Measurements from ENCODE around the gene ZNF410. TPM values are rescaled to one million over a fixed set of nuclear protein-coding genes. Genes with fewer than 3 reads are reported as not detected.

Gene ZNF410
- total RNA-seq, 4 donors from 2014 or later = 48.8 to 57.3 (median 51.2) TPM

- H3K9me3 ChIP-seq = no peaks in the 10 kb centered on the region
- DNase-seq = no peak
- H3K4me3 ChIP-seq (replicated peaks in 1 of 3) = no peak overlapping the region
- 97 to 98% methylated on average over 4 of the region's 4 CpGs for WGBS, 2 donors
- H3K4me1 ChIP-seq = no peaks in the 10 kb centered on the region
- TF ChIP-seq POLR2A (IDR thresholded peaks at IDR 0.05) = no peak
- intact Hi-C loops (cut with DNase I) = no loop called here
- H3K27me3 ChIP-seq = no peaks in the 10 kb centered on the region
- H3K36me3 ChIP-seq = peaks cover 33 to 34% of the 10 kb centered on the region in 2 donors
- H3K27ac ChIP-seq = no peak overlapping the region
Observed at GRCh38 chr14:73965216-73965615, 78.6 kb downstream of the ZNF410 start.

GRCh38 chr14:73968885-73969284 is 82.2 kb downstream of the ZNF410 start:
- DNase-seq = no peak
- no peaks in the 10 kb centered on the region for H3K9me3 ChIP-seq
- TF ChIP-seq POLR2A (IDR thresholded peaks at IDR 0.05) = no peak
- no peak for TF ChIP-seq CTCF (IDR thresholded peaks at IDR 0.05)
- H3K4me3 ChIP-seq (replicated peaks in 1 of 3) = no peak overlapping the region
- no peaks in the 10 kb centered on the region for H3K27me3 ChIP-seq
- 91 to 97% methylated on average over 2 of the region's 2 CpGs for WGBS, 2 donors
- no peak overlapping the region for H3K27ac ChIP-seq
- peaks cover 0 to 5% of the 10 kb centered on the region in 2 donors for H3K4me1 ChIP-seq
- intact Hi-C loops (cut with DNase I) = no loop called here
- H3K36me3 ChIP-seq = peaks cover 8 to 10% of the 10 kb centered on the region in 2 donors

GRCh38 chr14:73973497-73973896 is 86.8 kb downstream of the ZNF410 start:
- WGBS, 2 donors = 62 to 80% methylated on average over 2 of the region's 2 CpGs
- H3K9me3 ChIP-seq = no peaks in the 10 kb centered on the region
- peaks cover 6 to 8% of the 10 kb centered on the region in 2 donors for H3K36me3 ChIP-seq
- intact Hi-C loops (cut with DNase I) = no loop called here
- no peak overlapping the region for H3K4me3 ChIP-seq (replicated peaks in 1 of 3)
- H3K27ac ChIP-seq = no peak overlapping the region
- DNase-seq = no peak
- H3K27me3 ChIP-seq = no peaks in the 10 kb centered on the region
- H3K4me1 ChIP-seq = peaks cover 0 to 7% of the 10 kb centered on the region in 2 donors
- TF ChIP-seq POLR2A (IDR thresholded peaks at IDR 0.05) (no peak), CTCF (IDR thresholded peaks at IDR 0.05) (no peak)

- TF ChIP-seq CTCF (IDR thresholded peaks at IDR 0.05) = no peak
- no peak for TF ChIP-seq POLR2A (IDR thresholded peaks at IDR 0.05)
- Histone ChIP-seq H3K4me3 (replicated peaks in 1 of 3) (no peak overlapping the region), H3K4me1 (peaks cover 0 to 7% of the 10 kb centered on the region in 2 donors), H3K27me3 (no peaks in the 10 kb centered on the region), H3K27ac (no peak overlapping the region), H3K9me3 (no peaks in the 10 kb centered on the region), H3K36me3 (no peaks in the 10 kb centered on the region)
- no peak for DNase-seq
- WGBS, 2 donors = 76 to 91% methylated on average over 3 to 6 of the region's 6 CpGs
- intact Hi-C loops (cut with DNase I) = no loop called here
Observed at GRCh38 chr14:73976125-73976524, 89.5 kb downstream of the ZNF410 start.

GRCh38 chr14:73977896-73978295 is 91.2 kb downstream of the ZNF410 start:
- 60 to 65% methylated on average over 4 of the region's 4 CpGs for WGBS, 2 donors
- Histone ChIP-seq H3K27ac (no peak overlapping the region), H3K9me3 (no peaks in the 10 kb centered on the region), H3K4me3 (replicated peaks in 1 of 3) (no peak overlapping the region), H3K27me3 (no peaks in the 10 kb centered on the region), H3K36me3 (no peaks in the 10 kb centered on the region), H3K4me1 (peaks cover 0 to 7% of the 10 kb centered on the region in 2 donors)
- intact Hi-C loops (cut with DNase I) = no loop called here
- DNase-seq = no peak
- no peak for TF ChIP-seq POLR2A (IDR thresholded peaks at IDR 0.05)
- TF ChIP-seq CTCF (IDR thresholded peaks at IDR 0.05) = no peak

Small RNA genes within 50 kb of the gene (small RNA-seq; reads per million reads assigned to genes)
- gene AC005520.4 = not detected
- not detected for gene RF00019

Other genes starting within 250 kb of the ZNF410 start
- 10 to 100 TPM; 16.7 to 47.8 (median 23.9) TPM for gene DNAL1, start 241.9 kb upstream of the ZNF410 start, total RNA-seq
- 10 to 100 TPM; 21.7 to 27.7 (median 24.7) TPM for gene PNMA1, start 172.5 kb upstream of the ZNF410 start, total RNA-seq
- gene PTGR2, start 35.0 kb upstream of the ZNF410 start, total RNA-seq = 10 to 100 TPM; 16.3 to 43.3 (median 27.3) TPM
- 1 to 10 TPM; 4.3 to 9.7 (median 6.0) TPM for gene FAM161B, start 63.2 kb downstream of the ZNF410 start, total RNA-seq
- gene COQ6, start 63.4 kb downstream of the ZNF410 start, total RNA-seq = 100 to 1,000 TPM in 1 of 4 donors, 10 to 100 TPM in 3; 33.2 to 106 (median 49.7) TPM
- 10 to 100 TPM in 2 of 4 donors, 1 to 10 TPM in 2; 8.1 to 12.6 (median 10.0) TPM for gene ENTPD5, start 132.4 kb downstream of the ZNF410 start, total RNA-seq
- gene BBOF1, start 132.5 kb downstream of the ZNF410 start, total RNA-seq = 10 to 100 TPM; 19.6 to 36.8 (median 22.4) TPM
- gene ALDH6A1, start 197.6 kb downstream of the ZNF410 start, total RNA-seq = 10 to 100 TPM; 31.4 to 58.0 (median 44.4) TPM
- 10 to 100 TPM in 1 of 4 donors, 1 to 10 TPM in 3; 5.8 to 12.7 (median 8.1) TPM for gene LIN52, start 198.1 kb downstream of the ZNF410 start, total RNA-seq

Data from thyroid gland (tissue), 4 donors.